DND-41 (cell line): ENCODE data around the gene NFAM1.

Source experiments
- ATAC-seq: fragments of 200-7000 bp; cut with Tn5 transposase; 3 replicates; pipeline ENCODE4 v1.9.1; 2021; ENCODE audit warnings: low read depth; ENCODE audit not compliant: insufficient read depth
- DNase-seq: peaks from one replicate; pipeline ENCODE4 v3.0.0-alpha.2; 2020
- H2AFZ ChIP-seq: 2 replicates; pipeline ENCODE4 v1.6.0; 2012; ENCODE audit warnings: low read depth, low read length
- H3K27ac ChIP-seq: 2 replicates; pipeline ENCODE4 v1.5.1; 2012; ENCODE audit warnings: low read length, inconsistent platforms
- H3K27me3 ChIP-seq: fragments of 200-600 bp; sonication (generic); 2 replicates; pipeline ENCODE4 v1.6.0; 2012; ENCODE audit warnings: low read length, mild to moderate bottlenecking, inconsistent platforms; ENCODE audit not compliant: insufficient read depth, poor library complexity
- H3K36me3 ChIP-seq: 2 replicates; pipeline ENCODE4 v1.5.1; 2012; ENCODE audit warnings: low read length, inconsistent platforms; ENCODE audit not compliant: insufficient read depth
- H3K4me1 ChIP-seq: 2 replicates; pipeline ENCODE4 v1.5.1; 2012; ENCODE audit warnings: mild to moderate bottlenecking, low read length; ENCODE audit not compliant: insufficient read depth
- H3K4me2 ChIP-seq: 2 replicates; pipeline ENCODE4 v1.6.0; 2012; ENCODE audit warnings: mild to moderate bottlenecking, moderate library complexity, low read length, inconsistent platforms; ENCODE audit not compliant: insufficient read depth
- H3K4me3 ChIP-seq, 2 experiments: fragments of 200-600 bp in 1 of 2; shearing (Covaris generic) in 1 of 2; 2 replicates each; pipeline ENCODE4 v1.5.1; 2012 to 2016; ENCODE audit warnings: inconsistent platforms in 2 of 2, low read length in 2 of 2, mild to moderate bottlenecking in 2 of 2, low read depth in 1 of 2, moderate library complexity in 1 of 2
- H3K79me2 ChIP-seq: 2 replicates; pipeline ENCODE4 v1.6.0; 2012; ENCODE audit warnings: low read length, inconsistent platforms; ENCODE audit not compliant: insufficient read depth
- H3K9ac ChIP-seq: 2 replicates; pipeline ENCODE4 v1.6.0; 2012; ENCODE audit warnings: low read depth, mild to moderate bottlenecking, inconsistent platforms, low read length, moderate library complexity
- H3K9me3 ChIP-seq: 2 replicates; pipeline ENCODE4 v1.5.1; 2012; ENCODE audit warnings: low read length, moderate library complexity, mild to moderate bottlenecking, inconsistent platforms; ENCODE audit not compliant: insufficient read depth, severe bottlenecking
- H4K20me1 ChIP-seq: 2 replicates; pipeline ENCODE4 v1.6.0; 2012; ENCODE audit warnings: low read length; ENCODE audit not compliant: insufficient read depth
- EZH2 ChIP-seq: IDR thresholded peaks from 3 replicates; pipeline ENCODE4 v1.6.1; 2012; ENCODE audit warnings: borderline replicate concordance, low read depth, mild to moderate bottlenecking, moderate library complexity, low read length, inconsistent platforms; ENCODE audit not compliant: severe bottlenecking
- TF ChIP-seq, protein P1 (sequence below): IDR thresholded peaks from 2 replicates; pipeline ENCODE4 v1.5.1; 2012; ENCODE audit warnings: borderline replicate concordance, low read length, moderate library complexity, mild to moderate bottlenecking; ENCODE audit not compliant: poor library complexity, severe bottlenecking; ENCODE audit errors: extremely low read depth

The NFAM1 gene

DNA sequence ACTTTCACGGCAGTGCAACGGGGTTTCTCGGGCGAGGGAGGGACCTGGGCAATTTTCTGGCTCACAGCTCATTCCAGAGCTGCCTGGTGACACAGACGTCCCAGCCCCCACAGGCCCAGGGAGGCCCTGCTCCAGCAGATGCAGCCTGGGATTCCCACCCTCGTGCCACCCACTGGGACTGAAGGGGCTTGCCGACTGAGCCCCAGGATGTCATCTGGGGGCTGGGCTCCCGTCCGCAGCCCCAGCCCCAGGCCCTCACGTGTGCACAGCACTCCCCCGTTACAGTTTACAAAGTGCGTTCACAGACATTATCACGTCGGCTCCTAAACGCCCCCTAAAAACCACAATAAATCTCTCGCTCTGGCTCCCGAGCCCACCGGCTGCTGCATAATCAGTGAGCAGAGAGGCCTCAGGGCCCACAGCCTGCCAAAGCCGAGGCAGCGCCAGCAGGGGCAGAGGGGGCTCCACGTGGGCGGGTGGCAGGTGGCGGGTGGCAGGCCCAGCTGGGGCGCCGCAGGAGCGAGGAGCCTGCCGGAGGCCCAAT, 84.8 kb downstream of the NFAM1 start:
- peak; percentile 91 for ATAC-seq

DNA sequence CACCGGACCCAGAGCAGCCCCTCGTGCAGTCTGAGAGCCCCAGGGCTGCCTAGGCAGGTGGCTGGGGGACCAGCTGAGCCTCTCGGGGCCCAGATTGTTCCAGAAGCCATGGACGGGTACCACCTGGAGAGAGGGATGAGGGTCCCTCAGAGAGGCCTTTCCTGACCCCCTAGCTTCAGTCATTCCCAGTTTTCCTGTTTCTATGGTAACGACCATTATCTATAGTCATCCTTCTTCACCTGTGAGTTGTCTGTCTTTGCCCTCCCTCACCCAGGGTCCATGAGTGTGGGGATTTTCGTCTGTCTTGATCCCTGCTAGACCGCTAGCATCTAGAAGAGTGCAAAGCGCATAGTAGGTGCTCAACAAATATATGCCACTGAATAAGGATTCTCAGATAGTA, 85.5 kb downstream of the NFAM1 start:
- Histone ChIP-seq H4K20me1 (peaks cover 2% of the 10 kb centered on the region; the same call in 1 of the 2 replicates), H3K27me3 (no peaks in the 10 kb centered on the region), H2AFZ (no peak overlapping the region), H3K27ac (0 out of 2 replicates have a peak overlapping the region, but pooled peaks have one; percentile 33), H3K9me3 (no peaks in the 10 kb centered on the region), H3K79me2 (peaks cover 15% of the 10 kb centered on the region), H3K4me3 (no peak overlapping the region), H3K4me1 (peaks cover 42% of the 10 kb centered on the region), H3K9ac (0 out of 2 replicates have a peak overlapping the region, but pooled peaks have one; percentile 14), H3K4me2 (no peak overlapping the region), H3K36me3 (no peaks in the 10 kb centered on the region)
- ATAC-seq (no peak), DNase-seq (no peak)
- TF ChIP-seq EZH2: no peak
- TF ChIP-seq, protein P1, sequence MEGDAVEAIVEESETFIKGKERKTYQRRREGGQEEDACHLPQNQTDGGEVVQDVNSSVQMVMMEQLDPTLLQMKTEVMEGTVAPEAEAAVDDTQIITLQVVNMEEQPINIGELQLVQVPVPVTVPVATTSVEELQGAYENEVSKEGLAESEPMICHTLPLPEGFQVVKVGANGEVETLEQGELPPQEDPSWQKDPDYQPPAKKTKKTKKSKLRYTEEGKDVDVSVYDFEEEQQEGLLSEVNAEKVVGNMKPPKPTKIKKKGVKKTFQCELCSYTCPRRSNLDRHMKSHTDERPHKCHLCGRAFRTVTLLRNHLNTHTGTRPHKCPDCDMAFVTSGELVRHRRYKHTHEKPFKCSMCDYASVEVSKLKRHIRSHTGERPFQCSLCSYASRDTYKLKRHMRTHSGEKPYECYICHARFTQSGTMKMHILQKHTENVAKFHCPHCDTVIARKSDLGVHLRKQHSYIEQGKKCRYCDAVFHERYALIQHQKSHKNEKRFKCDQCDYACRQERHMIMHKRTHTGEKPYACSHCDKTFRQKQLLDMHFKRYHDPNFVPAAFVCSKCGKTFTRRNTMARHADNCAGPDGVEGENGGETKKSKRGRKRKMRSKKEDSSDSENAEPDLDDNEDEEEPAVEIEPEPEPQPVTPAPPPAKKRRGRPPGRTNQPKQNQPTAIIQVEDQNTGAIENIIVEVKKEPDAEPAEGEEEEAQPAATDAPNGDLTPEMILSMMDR: no peak

More for the DNA sequence above, 84.8 kb downstream of the NFAM1 start:
- TF ChIP-seq, protein P1: no peak
- no peak for TF ChIP-seq EZH2
- no peaks in the 10 kb centered on the region; the same call in 1 of the 2 replicates for H4K20me1 ChIP-seq
- peak overlapping the region; percentile 14; the same call in 1 of the 2 replicates for H3K9ac ChIP-seq
- no peaks in the 10 kb centered on the region for H3K9me3 ChIP-seq
- H3K27ac ChIP-seq: 0 out of 2 replicates have a peak overlapping the region, but pooled peaks have one; percentile 33
- peak overlapping the region; percentile 32 for H3K4me2 ChIP-seq
- H3K79me2 ChIP-seq: peaks cover 9% of the 10 kb centered on the region
- no peak overlapping the region for H3K4me3 ChIP-seq
- H3K27me3 ChIP-seq: no peaks in the 10 kb centered on the region
- H3K36me3 ChIP-seq: no peaks in the 10 kb centered on the region
- H3K4me1 ChIP-seq: peaks cover 35% of the 10 kb centered on the region
- peak; percentile 88 for DNase-seq
- no peak overlapping the region for H2AFZ ChIP-seq

DNA sequence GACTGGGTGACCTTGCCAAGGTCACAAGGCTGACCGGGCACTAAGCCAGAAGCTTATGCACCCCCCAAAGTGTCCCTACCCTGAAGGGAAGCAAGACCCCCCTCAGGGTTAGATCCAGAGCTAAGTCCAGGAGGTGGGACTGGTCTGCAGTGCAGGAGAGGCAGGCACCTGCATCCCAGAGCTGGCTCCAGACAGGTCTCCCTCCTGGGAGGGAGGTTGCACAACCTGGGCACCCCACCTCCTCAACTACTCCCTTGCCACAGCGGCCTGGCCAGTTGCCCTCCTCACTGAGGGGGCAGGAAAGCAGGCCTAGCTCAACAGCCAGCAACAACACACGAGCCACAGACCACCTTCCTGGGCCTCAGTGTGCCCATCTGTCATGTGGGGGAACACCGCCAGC, 86.7 kb downstream of the NFAM1 start:
- TF ChIP-seq, protein P1: no peak
- no peak for TF ChIP-seq EZH2
- Histone ChIP-seq H3K27me3 (no peaks in the 10 kb centered on the region), H4K20me1 (peaks cover 9% of the 10 kb centered on the region; the same call in 1 of the 2 replicates), H3K36me3 (no peaks in the 10 kb centered on the region), H3K4me1 (peaks cover 43% of the 10 kb centered on the region), H3K4me2 (no peak overlapping the region), H3K9ac (no peak overlapping the region), H3K4me3 (no peak overlapping the region), H3K79me2 (peaks cover 17% of the 10 kb centered on the region), H3K27ac (no peak overlapping the region), H2AFZ (no peak overlapping the region), H3K9me3 (no peaks in the 10 kb centered on the region)
- no peak for ATAC-seq
- DNase-seq: no peak
